Measurements from ENCODE around the gene TNRC6B.
A peak's percentile ranks its signal among the peaks of the same experiment; 100 is the strongest.

The TNRC6B gene

GRCh38 chr22:40330615-40331014 is 152.9 kb downstream of the TNRC6B start:
- DNase-seq, result no peak

GRCh38 chr22:40331706-40332105 is 154.0 kb downstream of the TNRC6B start:
- DNase-seq, result no peak

- DNase-seq, result no peak
These were observed 154.6 kb downstream of the TNRC6B start for GRCh38 chr22:40332319-40332781.

GRCh38 chr22:40334060-40334459 is 156.3 kb downstream of the TNRC6B start:
- DNase-seq, result no peak

- DNase-seq, result no peak
These were observed 157.2 kb downstream of the TNRC6B start for GRCh38 chr22:40334899-40335298.

- no peak for DNase-seq
These were observed 157.6 kb downstream of the TNRC6B start for GRCh38 chr22:40335358-40335757.

- no peak for DNase-seq
These were observed 162.3 kb downstream of the TNRC6B start for GRCh38 chr22:40340044-40340443.

GRCh38 chr22:40341604-40342003 is 163.9 kb downstream of the TNRC6B start:
- no peak for DNase-seq

- DNase-seq, result no peak
These were observed 164.8 kb downstream of the TNRC6B start for GRCh38 chr22:40342521-40342920.

GRCh38 chr22:40345271-40345670 is 167.5 kb downstream of the TNRC6B start:
- DNase-seq, result no peak

- no peak for DNase-seq
These were observed 168.1 kb downstream of the TNRC6B start for GRCh38 chr22:40345815-40346184.

GRCh38 chr22:40346185-40347118 is 168.7 kb downstream of the TNRC6B start, which contains the start of gene ADSL:
TSS of gene ADSL (plus strand) at chr22:40346500. CDS start at chr22:40346559, 59 bp downstream.
- peak; percentile 67 for DNase-seq

GRCh38 chr22:40347300-40347699 is 169.6 kb downstream of the TNRC6B start:
- no peak for DNase-seq

- peak; percentile 46 for DNase-seq
These were observed 170.4 kb downstream of the TNRC6B start for GRCh38 chr22:40348025-40348658.

- no peak for DNase-seq
These were observed 175.0 kb downstream of the TNRC6B start for GRCh38 chr22:40352763-40353162.

GRCh38 chr22:40361100-40361499 is 183.4 kb downstream of the TNRC6B start:
- DNase-seq, result no peak

GRCh38 chr22:40363059-40363458 is 185.3 kb downstream of the TNRC6B start:
- DNase-seq, result no peak

GRCh38 chr22:40364431-40364830 is 186.7 kb downstream of the TNRC6B start:
- DNase-seq, result no peak

- DNase-seq, result no peak
These were observed 188.3 kb downstream of the TNRC6B start for GRCh38 chr22:40366068-40366467.

- DNase-seq, result no peak
These were observed 189.6 kb downstream of the TNRC6B start for GRCh38 chr22:40367342-40367741.

- no peak for DNase-seq
These were observed 190.3 kb downstream of the TNRC6B start for GRCh38 chr22:40368016-40368415.

- DNase-seq, result no peak
These were observed 191.1 kb downstream of the TNRC6B start for GRCh38 chr22:40368836-40369235.

- DNase-seq, result no peak
These were observed 196.8 kb downstream of the TNRC6B start for GRCh38 chr22:40374567-40374966.

- DNase-seq, result no peak
These were observed 198.4 kb downstream of the TNRC6B start for GRCh38 chr22:40376149-40376548.
